ENCODE results near the gene EYA2. TPM values are rescaled to one million over a fixed set of nuclear protein-coding genes. Genes with fewer than 3 reads are reported as not detected.

The EYA2 gene
- total RNA-seq, 3 donors from 2014 or later = 5.4 to 19.2 (median 12.5) TPM

GRCh38 chr20:47099825-47100441, 205.3 kb downstream of the EYA2 start:
- H3K27me3 ChIP-seq = no peaks in the 10 kb centered on the region
- peak in 1 of 3 donors; percentile 21 for TF ChIP-seq POLR2AphosphoS5 (IDR thresholded peaks at IDR 0.05)
- TF ChIP-seq, protein P1, sequence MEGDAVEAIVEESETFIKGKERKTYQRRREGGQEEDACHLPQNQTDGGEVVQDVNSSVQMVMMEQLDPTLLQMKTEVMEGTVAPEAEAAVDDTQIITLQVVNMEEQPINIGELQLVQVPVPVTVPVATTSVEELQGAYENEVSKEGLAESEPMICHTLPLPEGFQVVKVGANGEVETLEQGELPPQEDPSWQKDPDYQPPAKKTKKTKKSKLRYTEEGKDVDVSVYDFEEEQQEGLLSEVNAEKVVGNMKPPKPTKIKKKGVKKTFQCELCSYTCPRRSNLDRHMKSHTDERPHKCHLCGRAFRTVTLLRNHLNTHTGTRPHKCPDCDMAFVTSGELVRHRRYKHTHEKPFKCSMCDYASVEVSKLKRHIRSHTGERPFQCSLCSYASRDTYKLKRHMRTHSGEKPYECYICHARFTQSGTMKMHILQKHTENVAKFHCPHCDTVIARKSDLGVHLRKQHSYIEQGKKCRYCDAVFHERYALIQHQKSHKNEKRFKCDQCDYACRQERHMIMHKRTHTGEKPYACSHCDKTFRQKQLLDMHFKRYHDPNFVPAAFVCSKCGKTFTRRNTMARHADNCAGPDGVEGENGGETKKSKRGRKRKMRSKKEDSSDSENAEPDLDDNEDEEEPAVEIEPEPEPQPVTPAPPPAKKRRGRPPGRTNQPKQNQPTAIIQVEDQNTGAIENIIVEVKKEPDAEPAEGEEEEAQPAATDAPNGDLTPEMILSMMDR (IDR thresholded peaks at IDR 0.05) = no peak
- no peak for TF ChIP-seq POLR2A (IDR thresholded peaks at IDR 0.05)
- peak overlapping the region; percentile 22 to 52 for H3K27ac ChIP-seq
- peak in 1 of 2 donors; percentile 16 for DNase-seq (ENCODE audit: low spot score in 2 of 2)
- H3K36me3 ChIP-seq = no peaks in the 10 kb centered on the region
- H3K9me3 ChIP-seq = peaks cover 0 to 8% of the 10 kb centered on the region in 2 donors
- intact Hi-C loops (cut with DNase I; ENCODE audit: low total_unique reads) = no loop called here
- H3K4me3 ChIP-seq = no peak overlapping the region
- no peaks in the 10 kb centered on the region for H3K4me1 ChIP-seq

- no peak overlapping the region for H3K4me3 ChIP-seq
- H3K9me3 ChIP-seq = no peaks in the 10 kb centered on the region
- H3K4me1 ChIP-seq = no peaks in the 10 kb centered on the region
- intact Hi-C loops (cut with DNase I; ENCODE audit: low total_unique reads) = no loop called here
- no peaks in the 10 kb centered on the region for H3K27me3 ChIP-seq
- TF ChIP-seq POLR2AphosphoS5 (IDR thresholded peaks at IDR 0.05) = no peak
- no peak for TF ChIP-seq POLR2A (IDR thresholded peaks at IDR 0.05)
- TF ChIP-seq, protein P1 (IDR thresholded peaks at IDR 0.05) = no peak
- DNase-seq (ENCODE audit: low spot score in 2 of 2) = no peak
- H3K27ac ChIP-seq = no peak overlapping the region
- H3K36me3 ChIP-seq = no peaks in the 10 kb centered on the region
Measured at GRCh38 chr20:47102629-47103028, 208.0 kb downstream of the EYA2 start.

- Histone ChIP-seq H3K9me3 (peaks cover 7 to 9% of the 10 kb centered on the region in 2 donors), H3K27ac (no peak overlapping the region), H3K4me3 (no peak overlapping the region), H3K27me3 (no peaks in the 10 kb centered on the region), H3K36me3 (no peaks in the 10 kb centered on the region), H3K4me1 (no peaks in the 10 kb centered on the region)
- no peak for DNase-seq (ENCODE audit: low spot score in 2 of 2)
- no peak for TF ChIP-seq POLR2A (IDR thresholded peaks at IDR 0.05)
- TF ChIP-seq POLR2AphosphoS5 (IDR thresholded peaks at IDR 0.05) = no peak
- TF ChIP-seq, protein P1 (IDR thresholded peaks at IDR 0.05) = no peak
- intact Hi-C loops (cut with DNase I; ENCODE audit: low total_unique reads) = no loop called here
Measured at GRCh38 chr20:47106786-47107185, 212.1 kb downstream of the EYA2 start.

GRCh38 chr20:47108994-47109393, 214.4 kb downstream of the EYA2 start:
- TF ChIP-seq POLR2AphosphoS5 (IDR thresholded peaks at IDR 0.05) = no peak
- TF ChIP-seq, protein P1 (IDR thresholded peaks at IDR 0.05) = no peak
- TF ChIP-seq POLR2A (IDR thresholded peaks at IDR 0.05) = no peak
- intact Hi-C loops (cut with DNase I; ENCODE audit: low total_unique reads) = no loop called here

GRCh38 chr20:47110819-47111218, 216.2 kb downstream of the EYA2 start:
- no peak overlapping the region for H3K27ac ChIP-seq
- no peaks in the 10 kb centered on the region for H3K4me1 ChIP-seq
- H3K9me3 ChIP-seq = peaks cover 7 to 9% of the 10 kb centered on the region in 2 donors
- TF ChIP-seq, protein P1 (IDR thresholded peaks at IDR 0.05) = no peak
- TF ChIP-seq POLR2A (IDR thresholded peaks at IDR 0.05) (no peak), POLR2AphosphoS5 (IDR thresholded peaks at IDR 0.05) (no peak)
- DNase-seq (ENCODE audit: low spot score in 2 of 2) = no peak
- H3K27me3 ChIP-seq = no peaks in the 10 kb centered on the region
- intact Hi-C loops (cut with DNase I; ENCODE audit: low total_unique reads) = no loop called here
- H3K4me3 ChIP-seq = no peak overlapping the region
- no peaks in the 10 kb centered on the region for H3K36me3 ChIP-seq

More at GRCh38 chr20:47108994-47109393, 214.4 kb downstream of the EYA2 start:
- Histone ChIP-seq H3K27ac (no peak overlapping the region), H3K4me1 (no peaks in the 10 kb centered on the region), H3K36me3 (no peaks in the 10 kb centered on the region), H3K4me3 (no peak overlapping the region), H3K27me3 (no peaks in the 10 kb centered on the region), H3K9me3 (peaks cover 7 to 9% of the 10 kb centered on the region in 2 donors)
- DNase-seq (ENCODE audit: low spot score in 2 of 2) = no peak

Data from breast epithelium (tissue), 4 donors.